SK-N-MC (cell line): ENCODE data around the gene SCP2D1.

Experiments
- EZH2 ChIP-seq: fragments of 200-600 bp; sonication (generic); IDR thresholded peaks from one replicate; pipeline ENCODE4 v1.6.1; 2017; ENCODE audit warnings: antibody characterized with exemption
- FOXP2 ChIP-seq: optimal IDR thresholded peaks from 2 replicates; pipeline ENCODE3; 2011; ENCODE audit warnings: mild to moderate bottlenecking, moderate library complexity; ENCODE audit not compliant: insufficient read depth; ENCODE audit errors: extremely low read length, control extremely low read depth
- POLR2AphosphoS5 ChIP-seq: IDR thresholded peaks from 2 replicates; pipeline ENCODE4 v1.6.1; 2012; ENCODE audit warnings: mild to moderate bottlenecking, low read depth, low read length, borderline replicate concordance

- TF ChIP-seq EZH2, result no peak
- no peak for TF ChIP-seq POLR2AphosphoS5
- no peak for TF ChIP-seq FOXP2
Observed at GRCh38 chr20:18808712-18809111, 4.9 kb upstream of the SCP2D1 start.
